ENCODE data around the gene CARD8.
A peak's percentile ranks its signal among the peaks of the same experiment; 100 is the strongest.
"Not testable (repeated sequence)": the region's sequence is repeated elsewhere in the genome, so short reads cannot be mapped to it uniquely, and the experiment has no call there.

The CARD8 gene

GRCh38 chr19:48274173-48274572, 18.5 kb upstream of the CARD8 start:
- Histone ChIP-seq H3K9ac (ENCODE audit: low read depth, low read length) (no peak overlapping the region), H3K9me3 (ENCODE audit: insufficient read depth, low read length, severe bottlenecking) (no peaks in the 10 kb centered on the region), H3K27me3 (ENCODE audit: insufficient read depth, low read length, poor library complexity) (peaks cover 4% of the 10 kb centered on the region), H3K36me3 (ENCODE audit: insufficient read depth, low read length) (no peaks in the 10 kb centered on the region), H3K27ac (ENCODE audit: low read length) (no peak overlapping the region), H3K79me2 (ENCODE audit: insufficient read depth, low read length) (no peaks in the 10 kb centered on the region), H2AFZ (ENCODE audit: low read depth, low read length) (no peak overlapping the region), H3K4me3 (ENCODE audit: low read depth in 1 of 2, low read length in 2 of 2) (no peak overlapping the region), H3K4me2 (ENCODE audit: insufficient read depth, low read length) (no peak overlapping the region), H4K20me1 (ENCODE audit: insufficient read depth, low read length) (no peaks in the 10 kb centered on the region), H3K4me1 (ENCODE audit: insufficient read depth, low read length) (no peaks in the 10 kb centered on the region)
- no peak for DNase-seq
- ATAC-seq (ENCODE audit: insufficient read depth, low read depth), result no peak
- no peak for TF ChIP-seq CTCF (IDR thresholded peaks at IDR 0.05; ENCODE audit: borderline replicate concordance, extremely low read depth, low read length, poor library complexity, severe bottlenecking)
- no peak for TF ChIP-seq EZH2 (IDR thresholded peaks at IDR 0.05; ENCODE audit: borderline replicate concordance, low read depth, low read length, severe bottlenecking)

GRCh38 chr19:48271531-48272151, 15.9 kb upstream of the CARD8 start:
- H3K27me3 ChIP-seq (ENCODE audit: insufficient read depth, low read length, poor library complexity), result peaks cover 4% of the 10 kb centered on the region
- H3K36me3 ChIP-seq (ENCODE audit: insufficient read depth, low read length), result no peaks in the 10 kb centered on the region
- no peak overlapping the region for H3K9ac ChIP-seq (ENCODE audit: low read depth, low read length)
- H3K4me2 ChIP-seq (ENCODE audit: insufficient read depth, low read length), result no peak overlapping the region
- no peak for TF ChIP-seq EZH2 (IDR thresholded peaks at IDR 0.05; ENCODE audit: borderline replicate concordance, low read depth, low read length, severe bottlenecking)
- TF ChIP-seq CTCF (IDR thresholded peaks at IDR 0.05; ENCODE audit: borderline replicate concordance, extremely low read depth, low read length, poor library complexity, severe bottlenecking), result no peak
- DNase-seq, result no peak
- H3K27ac ChIP-seq (ENCODE audit: low read length), result no peak overlapping the region
- H3K4me1 ChIP-seq (ENCODE audit: insufficient read depth, low read length), result peaks cover 2% of the 10 kb centered on the region
- H3K4me3 ChIP-seq (ENCODE audit: low read depth in 1 of 2, low read length in 2 of 2), result no peak overlapping the region
- no peak for ATAC-seq (ENCODE audit: insufficient read depth, low read depth)
- no peaks in the 10 kb centered on the region for H3K79me2 ChIP-seq (ENCODE audit: insufficient read depth, low read length)
- no peaks in the 10 kb centered on the region for H3K9me3 ChIP-seq (ENCODE audit: insufficient read depth, low read length, severe bottlenecking)
- H4K20me1 ChIP-seq (ENCODE audit: insufficient read depth, low read length), result no peaks in the 10 kb centered on the region
- no peak overlapping the region for H2AFZ ChIP-seq (ENCODE audit: low read depth, low read length)

GRCh38 chr19:48269617-48270026, 13.9 kb upstream of the CARD8 start:
- H2AFZ ChIP-seq (ENCODE audit: low read depth, low read length); H3K9me3 ChIP-seq (ENCODE audit: insufficient read depth, low read length, severe bottlenecking); H3K27me3 ChIP-seq (ENCODE audit: insufficient read depth, low read length, poor library complexity); H3K27ac ChIP-seq (ENCODE audit: low read length); H3K4me3 ChIP-seq (ENCODE audit: low read depth in 1 of 2, low read length in 2 of 2); H3K4me2 ChIP-seq (ENCODE audit: insufficient read depth, low read length); H3K4me1 ChIP-seq (ENCODE audit: insufficient read depth, low read length); H3K9ac ChIP-seq (ENCODE audit: low read depth, low read length); H3K36me3 ChIP-seq (ENCODE audit: insufficient read depth, low read length); H3K79me2 ChIP-seq (ENCODE audit: insufficient read depth, low read length); ATAC-seq (ENCODE audit: insufficient read depth, low read depth); DNase-seq; H4K20me1 ChIP-seq (ENCODE audit: insufficient read depth, low read length): not testable (repeated sequence)

GRCh38 chr19:48265326-48265725, 9.6 kb upstream of the CARD8 start:
- H3K27ac ChIP-seq (ENCODE audit: low read length); H2AFZ ChIP-seq (ENCODE audit: low read depth, low read length); H3K9me3 ChIP-seq (ENCODE audit: insufficient read depth, low read length, severe bottlenecking); H3K27me3 ChIP-seq (ENCODE audit: insufficient read depth, low read length, poor library complexity); DNase-seq; ATAC-seq (ENCODE audit: insufficient read depth, low read depth); H3K4me2 ChIP-seq (ENCODE audit: insufficient read depth, low read length); H4K20me1 ChIP-seq (ENCODE audit: insufficient read depth, low read length); H3K79me2 ChIP-seq (ENCODE audit: insufficient read depth, low read length); H3K36me3 ChIP-seq (ENCODE audit: insufficient read depth, low read length); H3K4me3 ChIP-seq (ENCODE audit: low read depth in 1 of 2, low read length in 2 of 2); H3K9ac ChIP-seq (ENCODE audit: low read depth, low read length): not testable (repeated sequence)
- TF ChIP-seq CTCF (IDR thresholded peaks at IDR 0.05; ENCODE audit: borderline replicate concordance, extremely low read depth, low read length, poor library complexity, severe bottlenecking), result peak; percentile 13
- H3K4me1 ChIP-seq (ENCODE audit: insufficient read depth, low read length), result peaks cover 12% of the 10 kb centered on the region

GRCh38 chr19:48260359-48260714, 4.6 kb upstream of the CARD8 start:
- DNase-seq; H3K27me3 ChIP-seq (ENCODE audit: insufficient read depth, low read length, poor library complexity); H3K79me2 ChIP-seq (ENCODE audit: insufficient read depth, low read length); H3K9me3 ChIP-seq (ENCODE audit: insufficient read depth, low read length, severe bottlenecking); H4K20me1 ChIP-seq (ENCODE audit: insufficient read depth, low read length); ATAC-seq (ENCODE audit: insufficient read depth, low read depth); H3K36me3 ChIP-seq (ENCODE audit: insufficient read depth, low read length): not testable (repeated sequence)
- Histone ChIP-seq H3K9ac (ENCODE audit: low read depth, low read length) (peak overlapping the region; percentile 57), H3K4me3 (ENCODE audit: low read depth in 1 of 2, low read length in 2 of 2) (peak overlapping the region; percentile 15 to 61; a peak in 3 of 4 replicates), H2AFZ (ENCODE audit: low read depth, low read length) (peak overlapping the region; percentile 64; the same call in 1 of the 2 replicates), H3K27ac (ENCODE audit: low read length) (peak overlapping the region; percentile 76), H3K4me1 (ENCODE audit: insufficient read depth, low read length) (peaks cover 49% of the 10 kb centered on the region), H3K4me2 (ENCODE audit: insufficient read depth, low read length) (peak overlapping the region; percentile 61)

GRCh38 chr19:48258992-48259391, 3.3 kb upstream of the CARD8 start:
- not testable (repeated sequence) for H3K36me3 ChIP-seq (ENCODE audit: insufficient read depth, low read length); H3K9me3 ChIP-seq (ENCODE audit: insufficient read depth, low read length, severe bottlenecking); H3K9ac ChIP-seq (ENCODE audit: low read depth, low read length); ATAC-seq (ENCODE audit: insufficient read depth, low read depth); H4K20me1 ChIP-seq (ENCODE audit: insufficient read depth, low read length); H3K4me3 ChIP-seq (ENCODE audit: low read depth in 1 of 2, low read length in 2 of 2); DNase-seq; H3K27me3 ChIP-seq (ENCODE audit: insufficient read depth, low read length, poor library complexity); H2AFZ ChIP-seq (ENCODE audit: low read depth, low read length)
- H3K79me2 ChIP-seq (ENCODE audit: insufficient read depth, low read length), result peaks cover 20% of the 10 kb centered on the region
- peak overlapping the region; percentile 61; the same call in 1 of the 2 replicates for H3K4me2 ChIP-seq (ENCODE audit: insufficient read depth, low read length)
- peaks cover 62% of the 10 kb centered on the region for H3K4me1 ChIP-seq (ENCODE audit: insufficient read depth, low read length)
- H3K27ac ChIP-seq (ENCODE audit: low read length), result 0 out of 2 replicates have a peak overlapping the region, but pooled peaks have one; percentile 37

Measured in DND-41 (cell line).